Stimulated activated CD8-positive, alpha-beta memory T cell treated with anti-CD3 and anti-CD28 coated beads, Interleukin-12 subunit alpha, Interleukin-12 subunit beta, amount 100 ng/mL, for 24 hours (primary cell): ENCODE results near the gene GNAI1.

Experiments
- DNase-seq: peaks from one replicate; pipeline ENCODE4 v3.0.0-alpha.2; 2020; ENCODE audit errors: extremely low read depth

GNAI1 gene

GRCh38 chr7:80134536-80135308 is at the start of gene GNAI1:
TSS of gene GNAI1 (plus strand) at chr7:80134831. CDS start at chr7:80135161, 330 bp downstream.
- DNase-seq = no peak

DNA sequence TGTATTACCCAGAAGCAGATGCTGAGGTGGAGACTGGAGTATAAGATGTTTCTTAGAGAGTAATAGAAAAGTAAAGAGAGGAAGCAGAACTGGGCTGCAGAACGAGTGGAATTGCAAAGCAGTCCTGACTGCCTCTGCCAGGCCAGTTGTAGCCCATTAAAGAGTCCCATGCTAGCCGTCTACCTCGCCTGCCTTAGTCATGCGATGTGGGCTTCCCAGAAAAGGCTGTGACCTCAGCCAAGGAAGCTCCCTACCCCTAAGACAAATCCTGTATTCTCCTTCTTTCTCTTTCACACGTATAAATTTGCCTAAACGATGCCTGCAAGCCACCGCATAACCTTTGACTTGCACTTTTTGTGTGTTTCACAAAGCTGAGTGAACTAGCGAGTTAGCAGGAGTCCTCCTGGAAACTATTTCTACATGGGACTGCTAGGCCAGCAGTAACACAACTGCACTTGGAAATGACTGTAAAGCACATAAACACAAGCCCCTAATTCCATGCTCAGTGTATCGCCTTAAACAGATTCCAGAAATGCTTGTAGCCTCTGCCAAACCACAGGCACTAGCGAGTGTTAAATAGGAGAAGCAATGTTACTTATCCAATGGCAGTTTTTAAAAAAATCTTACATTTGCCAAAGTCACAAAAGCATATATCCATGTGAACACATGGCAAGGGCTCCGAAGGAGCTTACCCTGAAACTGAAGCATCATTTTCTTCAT is 47.4 kb upstream of the GNAI1 start:
- no peak for DNase-seq

- no peak for DNase-seq
Observed at GRCh38 chr7:80087771-80088170, 46.9 kb upstream of the GNAI1 start.

- no peak for DNase-seq
Observed at GRCh38 chr7:80088705-80089104, 45.9 kb upstream of the GNAI1 start.

DNA sequence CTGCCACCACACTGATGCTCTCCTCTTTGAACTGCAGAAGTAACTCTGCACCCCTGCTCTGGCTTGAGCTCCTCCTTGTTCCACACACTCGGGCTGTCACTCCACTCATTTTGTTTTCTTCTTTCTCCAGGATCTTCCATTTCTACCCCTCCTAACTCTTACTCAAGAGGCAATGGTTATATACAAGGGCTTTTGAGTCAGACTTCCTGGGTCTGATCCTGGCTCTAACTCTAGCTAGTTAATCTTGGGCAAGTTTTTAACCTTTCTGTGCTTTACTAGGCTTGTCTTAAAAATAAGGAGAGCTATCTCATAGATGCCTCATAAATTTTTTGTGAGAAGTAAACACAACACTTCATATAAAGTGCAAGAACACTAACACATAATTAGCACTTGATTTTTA is 45.3 kb upstream of the GNAI1 start:
- DNase-seq = no peak

GRCh38 chr7:80093349-80093748 is 41.3 kb upstream of the GNAI1 start:
- DNase-seq = no peak

GRCh38 chr7:80095545-80095944 is 39.1 kb upstream of the GNAI1 start:
- no peak for DNase-seq

- DNase-seq = no peak
Observed at GRCh38 chr7:80097756-80098155, 36.9 kb upstream of the GNAI1 start.

GRCh38 chr7:80098795-80099194 is 35.8 kb upstream of the GNAI1 start:
- DNase-seq = no peak

GRCh38 chr7:80100254-80100653 is 34.4 kb upstream of the GNAI1 start:
- no peak for DNase-seq

GRCh38 chr7:80105701-80106408 is 28.8 kb upstream of the GNAI1 start:
- no peak for DNase-seq

DNA sequence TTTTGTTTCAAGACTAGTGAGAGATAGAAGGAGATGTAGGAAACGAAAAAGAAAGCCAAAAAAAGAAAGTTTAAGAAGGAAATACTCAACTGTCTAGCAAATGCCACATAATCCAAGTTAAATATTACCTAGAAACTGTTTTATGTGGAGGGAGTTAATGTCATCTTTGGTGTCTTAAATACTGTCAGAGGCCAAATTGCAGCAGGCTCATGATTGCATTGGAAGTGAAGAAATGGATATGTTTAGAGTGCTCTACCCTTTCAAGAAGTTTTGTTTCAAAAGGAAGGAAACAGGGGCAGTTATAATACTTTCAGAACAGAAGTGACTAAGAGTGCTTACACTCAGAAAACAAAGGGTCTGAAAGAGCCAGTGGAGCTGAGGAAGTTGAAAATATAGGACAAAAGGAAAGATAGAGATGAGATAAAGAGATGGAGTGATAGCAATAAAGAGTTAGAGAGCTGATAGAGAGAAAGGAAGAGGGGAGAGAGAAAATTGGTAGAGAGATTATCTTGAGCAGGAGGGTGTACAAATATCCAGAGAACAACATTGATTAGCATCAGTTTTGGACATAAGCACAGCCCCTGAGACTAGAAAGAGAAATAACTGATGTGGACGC is 28.0 kb upstream of the GNAI1 start:
- no peak for DNase-seq

DNA sequence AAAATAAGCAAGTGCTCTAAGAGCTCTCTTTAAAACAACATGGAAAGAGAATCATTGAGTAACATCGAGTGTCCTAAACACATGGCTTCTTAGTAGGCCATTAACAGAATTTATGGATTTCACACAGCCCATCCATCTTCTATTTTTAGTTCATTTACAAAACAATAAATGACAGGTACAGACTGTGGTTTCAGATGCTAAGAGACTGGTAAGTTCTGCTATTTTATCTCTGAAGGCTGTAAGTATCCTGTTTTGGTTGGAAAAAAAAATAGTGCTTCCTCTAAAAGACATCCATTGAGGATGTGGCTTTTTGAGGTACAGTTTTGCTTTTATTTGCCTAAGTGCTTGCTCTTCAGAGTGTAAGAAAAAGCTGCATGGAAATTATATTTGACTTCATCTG is 27.4 kb upstream of the GNAI1 start:
- DNase-seq = no peak

GRCh38 chr7:80110376-80110775 is 24.3 kb upstream of the GNAI1 start:
- DNase-seq = no peak

GRCh38 chr7:80114159-80114558 is 20.5 kb upstream of the GNAI1 start:
- no peak for DNase-seq

DNA sequence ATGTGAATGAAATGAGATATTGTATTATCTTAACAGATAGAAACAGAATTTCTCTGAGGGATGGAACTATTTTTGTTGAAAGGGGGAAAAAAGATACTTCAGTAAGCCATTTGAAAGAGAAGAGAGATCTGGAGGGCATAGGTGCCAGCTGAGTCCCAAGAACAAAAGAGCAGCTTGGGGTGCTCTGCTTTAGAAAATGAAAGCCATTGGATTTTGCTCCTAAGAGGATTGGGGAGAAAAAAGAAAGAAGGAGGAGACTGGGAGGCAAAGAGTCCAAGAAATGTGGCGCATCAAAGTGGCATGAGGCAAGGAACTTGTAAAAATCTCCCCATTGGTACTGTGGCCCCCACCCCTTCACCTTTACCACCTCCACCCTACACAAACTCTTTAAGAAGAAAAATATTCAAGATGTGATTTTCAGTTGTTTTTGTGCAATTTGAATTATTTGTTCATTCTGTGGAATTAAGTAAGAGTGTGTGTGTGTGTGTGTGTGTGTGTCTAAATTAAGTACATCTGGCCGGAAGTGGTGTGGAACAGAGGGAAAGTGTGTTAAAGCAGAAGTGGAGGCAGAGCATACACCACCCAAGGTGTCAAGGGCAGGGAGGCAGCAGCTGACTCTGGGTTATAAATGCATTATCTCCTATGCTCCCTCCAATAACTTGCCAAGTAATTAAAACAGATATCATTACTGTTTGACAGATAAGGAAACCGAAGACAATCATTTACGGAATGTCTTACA is 9.9 kb upstream of the GNAI1 start:
- DNase-seq = no peak

DNA sequence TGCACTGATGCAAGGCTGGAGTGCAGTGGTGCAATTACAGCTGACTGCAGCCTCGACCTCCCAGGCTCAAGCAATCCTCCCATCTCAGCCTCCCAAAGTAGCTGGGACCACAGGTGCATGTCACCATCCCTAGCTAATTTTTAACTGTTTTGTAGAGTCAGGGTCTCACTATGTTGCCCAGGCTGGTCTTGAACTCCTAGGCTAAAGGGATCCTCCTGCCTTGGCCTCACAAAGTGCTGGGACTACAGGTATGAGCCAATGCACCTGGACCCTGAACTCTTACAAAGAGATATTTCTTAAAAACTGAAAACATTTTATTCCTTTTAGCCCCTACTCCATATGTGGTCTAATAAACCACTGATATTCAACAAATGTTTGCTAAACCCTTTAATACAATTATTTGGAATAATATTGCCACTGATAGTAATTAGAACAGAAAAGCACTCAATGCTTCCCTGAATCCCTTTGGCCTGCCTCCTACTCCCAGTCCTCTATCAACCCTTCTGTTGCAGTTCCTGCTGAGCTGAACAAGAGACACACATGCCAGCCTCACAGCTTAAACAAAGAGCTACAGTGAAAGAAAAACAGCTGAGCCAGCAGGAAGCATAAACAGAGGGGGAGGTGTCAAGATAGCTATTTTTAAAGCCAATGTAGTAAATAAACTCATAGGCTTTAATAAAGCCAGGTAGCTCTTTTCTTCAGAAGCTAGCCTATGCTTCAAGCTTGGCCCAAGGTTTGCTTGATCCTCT is 7.0 kb upstream of the GNAI1 start:
- no peak for DNase-seq

DNA sequence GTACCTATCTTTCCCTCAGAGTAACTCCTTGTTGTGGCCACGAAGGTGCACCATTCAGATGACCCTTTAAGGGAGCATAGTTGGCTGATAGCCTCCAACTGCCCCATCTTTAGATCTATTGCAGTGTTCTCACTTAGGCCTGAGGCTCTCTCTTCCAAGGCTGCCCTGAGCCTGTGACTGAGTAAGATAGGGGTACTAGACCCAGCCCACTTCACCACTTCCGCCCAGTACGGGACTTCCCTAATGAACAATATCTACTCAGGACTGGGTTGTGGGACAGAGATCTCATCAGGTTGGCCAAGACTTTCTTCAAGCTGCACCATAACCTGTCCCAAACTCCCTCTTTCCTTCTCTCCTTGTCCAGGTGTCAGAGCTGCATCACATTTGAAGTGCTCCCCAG is 5.7 kb upstream of the GNAI1 start:
- no peak for DNase-seq

- no peak for DNase-seq
Observed at GRCh38 chr7:80129785-80130184, 4.8 kb upstream of the GNAI1 start.

DNA sequence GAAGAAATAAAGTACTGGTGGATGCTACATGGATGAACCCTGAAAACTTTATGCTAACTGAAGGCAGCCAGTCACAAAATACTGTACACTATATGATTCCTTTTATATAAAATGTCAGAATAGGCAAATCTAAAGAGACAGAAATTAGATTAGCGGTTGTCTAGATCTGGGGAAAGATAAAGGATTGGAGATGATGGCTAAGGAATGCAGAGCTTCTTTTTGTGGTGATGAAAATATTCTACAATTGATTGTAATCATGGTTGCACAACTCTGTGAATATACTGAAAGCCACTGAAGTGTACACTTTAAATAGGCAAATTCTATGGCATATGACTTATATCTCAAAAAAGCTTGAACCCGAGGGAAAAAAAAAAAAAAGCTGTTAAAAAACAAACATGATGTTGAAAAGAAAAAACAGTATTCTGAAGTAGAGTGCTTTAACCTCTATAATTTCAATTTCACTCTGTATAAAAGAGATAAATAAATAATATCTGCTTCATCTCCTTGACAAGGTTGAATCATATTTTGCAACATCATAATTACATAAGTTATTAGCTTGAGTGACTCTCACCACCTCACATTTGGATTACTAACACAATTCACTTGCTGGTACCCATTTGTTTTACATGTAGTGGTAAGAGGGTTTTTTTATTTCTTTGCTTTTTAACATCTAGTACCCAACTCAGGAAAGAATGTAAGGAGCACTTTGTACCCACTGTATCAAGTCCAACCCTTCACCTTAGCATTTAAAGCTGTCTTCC is 2.8 kb upstream of the GNAI1 start:
- no peak for DNase-seq
